ENCODE data around the gene TMEM208.

The TMEM208 gene

DNA sequence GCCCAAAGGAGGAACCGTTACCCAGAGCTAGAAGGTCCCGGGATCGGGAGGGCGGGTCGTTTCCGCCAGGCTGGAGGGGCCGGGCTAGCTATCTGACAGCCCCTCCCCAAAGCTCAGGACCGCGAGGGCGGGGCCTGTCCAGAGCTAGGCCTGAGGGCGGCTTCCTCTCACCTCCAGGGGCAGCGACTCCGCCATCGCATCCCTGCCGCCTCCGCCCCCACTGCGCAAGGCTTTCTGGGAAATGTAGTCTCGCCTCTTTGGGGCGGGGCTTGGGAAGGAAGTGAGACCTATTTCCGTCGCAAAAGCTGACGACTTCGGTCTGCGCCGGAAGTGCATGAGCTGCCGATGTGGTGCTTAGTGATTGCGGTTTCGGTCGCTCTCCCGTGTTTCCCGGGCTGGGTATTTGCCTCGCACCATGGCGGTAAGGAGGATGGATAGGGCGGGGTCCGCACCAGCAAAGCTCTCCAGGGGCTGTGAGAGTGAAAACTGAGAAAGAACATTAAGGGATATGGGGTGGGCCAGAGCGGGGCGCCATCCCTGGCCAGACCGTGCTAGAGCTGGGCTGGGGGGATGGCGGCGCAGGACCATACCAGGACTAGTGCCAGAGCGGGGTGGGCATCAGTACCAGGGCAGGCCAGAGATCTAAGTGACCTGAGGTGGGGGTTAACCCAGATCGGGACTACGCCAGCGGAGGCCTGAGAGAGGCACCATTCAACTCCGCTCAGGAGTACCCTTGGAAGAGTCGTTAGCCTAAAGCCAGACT lies at the start of gene TMEM208:
Gene TMEM208 (plus strand): TSS at position 327 of the 763 bp plus-strand sequence. CDS start 89 bp downstream, at position 416.
- DNase-seq (ENCODE audit: low read depth) = peak; percentile 100
- no peak; the same call in 1 of the 2 replicates for TF ChIP-seq MYC (IDR thresholded peaks at IDR 0.05; ENCODE audit: low read depth, low read length)
- TF ChIP-seq POLR2A (IDR thresholded peaks at IDR 0.05; ENCODE audit: extremely low read depth, insufficient read length) = peak; percentile 76
- TF ChIP-seq, protein P1, sequence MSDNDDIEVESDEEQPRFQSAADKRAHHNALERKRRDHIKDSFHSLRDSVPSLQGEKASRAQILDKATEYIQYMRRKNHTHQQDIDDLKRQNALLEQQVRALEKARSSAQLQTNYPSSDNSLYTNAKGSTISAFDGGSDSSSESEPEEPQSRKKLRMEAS (IDR thresholded peaks at IDR 0.05; ENCODE audit: low read depth, low read length) = no peak
- TF ChIP-seq, protein P2, sequence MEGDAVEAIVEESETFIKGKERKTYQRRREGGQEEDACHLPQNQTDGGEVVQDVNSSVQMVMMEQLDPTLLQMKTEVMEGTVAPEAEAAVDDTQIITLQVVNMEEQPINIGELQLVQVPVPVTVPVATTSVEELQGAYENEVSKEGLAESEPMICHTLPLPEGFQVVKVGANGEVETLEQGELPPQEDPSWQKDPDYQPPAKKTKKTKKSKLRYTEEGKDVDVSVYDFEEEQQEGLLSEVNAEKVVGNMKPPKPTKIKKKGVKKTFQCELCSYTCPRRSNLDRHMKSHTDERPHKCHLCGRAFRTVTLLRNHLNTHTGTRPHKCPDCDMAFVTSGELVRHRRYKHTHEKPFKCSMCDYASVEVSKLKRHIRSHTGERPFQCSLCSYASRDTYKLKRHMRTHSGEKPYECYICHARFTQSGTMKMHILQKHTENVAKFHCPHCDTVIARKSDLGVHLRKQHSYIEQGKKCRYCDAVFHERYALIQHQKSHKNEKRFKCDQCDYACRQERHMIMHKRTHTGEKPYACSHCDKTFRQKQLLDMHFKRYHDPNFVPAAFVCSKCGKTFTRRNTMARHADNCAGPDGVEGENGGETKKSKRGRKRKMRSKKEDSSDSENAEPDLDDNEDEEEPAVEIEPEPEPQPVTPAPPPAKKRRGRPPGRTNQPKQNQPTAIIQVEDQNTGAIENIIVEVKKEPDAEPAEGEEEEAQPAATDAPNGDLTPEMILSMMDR (IDR thresholded peaks at IDR 0.05; ENCODE audit: low read depth, low read length) = peak; percentile 10
- H3K4me3 ChIP-seq (ENCODE audit: low read depth, low read length) = peak within 1 kb of the TSS; percentile 81

DNA sequence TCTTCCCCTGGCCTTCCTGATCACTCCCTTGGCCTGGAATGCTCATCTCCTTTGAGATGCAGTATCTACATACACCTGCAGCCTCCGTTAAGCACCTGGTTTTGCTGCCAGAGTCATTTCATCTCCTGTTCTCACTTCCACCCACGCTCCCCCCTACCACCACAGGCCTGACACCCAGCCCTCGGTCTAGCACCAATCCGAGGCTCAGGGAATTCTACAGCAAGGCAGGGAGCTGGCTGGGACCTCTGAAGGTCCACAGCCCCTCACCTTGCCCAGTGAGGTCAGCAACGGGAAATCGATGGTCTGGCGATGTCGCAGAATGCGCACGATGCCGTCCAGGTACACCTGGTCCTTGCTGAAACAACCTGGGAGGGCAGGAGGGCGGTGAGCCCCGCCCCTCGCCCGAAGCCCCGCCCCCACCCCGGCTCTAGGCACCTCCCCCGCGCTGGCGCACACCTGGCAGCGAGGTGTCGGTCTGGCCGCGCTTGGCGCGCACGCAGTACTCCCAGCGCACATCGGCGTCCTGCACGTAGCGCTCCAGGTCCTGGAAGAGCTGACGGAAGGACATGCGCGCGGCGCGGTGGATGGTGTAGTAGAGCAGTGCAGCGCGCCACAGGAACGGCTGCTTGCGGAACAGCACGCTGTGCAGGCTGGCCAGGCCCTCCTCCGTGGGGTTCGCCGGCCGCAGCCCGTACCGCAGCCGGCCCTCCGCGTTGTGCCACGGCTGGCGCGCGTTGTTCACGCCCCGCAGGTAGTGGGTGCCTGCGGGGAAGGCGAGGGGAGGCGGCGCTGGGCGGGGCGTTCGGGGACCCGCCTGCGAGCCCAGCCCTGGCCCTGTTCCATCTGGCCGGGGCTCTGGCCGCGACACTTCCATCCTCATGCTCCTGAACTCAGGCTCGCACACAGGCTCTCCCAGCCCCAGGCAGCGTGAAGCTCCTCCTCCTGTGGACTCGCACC lies 48.9 kb upstream of the TMEM208 start:
- peak; percentile 43 for DNase-seq (ENCODE audit: low read depth)
- H3K4me3 ChIP-seq (ENCODE audit: low read depth, low read length) = no peak overlapping the region
- TF ChIP-seq POLR2A (IDR thresholded peaks at IDR 0.05; ENCODE audit: extremely low read depth, insufficient read length) (no peak), MYC (IDR thresholded peaks at IDR 0.05; ENCODE audit: low read depth, low read length) (no peak)
- TF ChIP-seq, protein P2 (IDR thresholded peaks at IDR 0.05; ENCODE audit: low read depth, low read length) = no peak
- TF ChIP-seq, protein P1 (IDR thresholded peaks at IDR 0.05; ENCODE audit: low read depth, low read length) = no peak

DNA sequence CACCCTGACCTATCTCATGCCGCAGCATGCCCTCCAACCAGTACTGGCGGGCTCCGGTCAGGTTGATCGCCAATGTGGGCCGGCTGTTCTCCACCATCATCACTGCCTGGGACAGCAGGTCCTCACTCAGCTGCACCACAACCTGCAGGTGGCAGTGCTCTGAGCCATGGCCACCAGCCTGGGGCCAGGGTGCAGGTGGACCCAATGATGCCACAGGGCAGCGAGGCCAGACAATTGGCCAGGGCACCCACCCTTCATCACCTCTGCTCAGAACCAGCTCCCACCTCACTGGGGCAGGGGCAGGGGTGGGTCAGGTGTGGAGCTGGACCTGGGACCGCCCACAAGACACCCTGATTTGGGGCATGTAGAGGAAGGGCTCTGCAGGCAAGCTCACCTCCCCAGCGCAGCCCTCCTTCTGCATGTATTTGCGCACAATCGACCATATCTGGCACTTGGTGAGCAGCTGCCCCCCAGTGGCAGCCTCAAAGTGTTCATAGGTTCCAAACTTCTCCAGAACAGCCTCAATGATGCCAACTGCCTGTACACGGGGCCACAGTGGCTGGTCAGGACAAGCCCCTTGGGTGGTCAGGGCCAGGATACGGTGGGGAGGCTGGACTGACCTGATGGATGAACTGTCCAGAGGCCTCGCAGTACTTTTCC lies 47.4 kb upstream of the TMEM208 start:
- DNase-seq (ENCODE audit: low read depth) = peak; percentile 66
- no peak for TF ChIP-seq POLR2A (IDR thresholded peaks at IDR 0.05; ENCODE audit: extremely low read depth, insufficient read length)
- TF ChIP-seq, protein P2 (IDR thresholded peaks at IDR 0.05; ENCODE audit: low read depth, low read length) = peak; percentile 61
- no peak for TF ChIP-seq MYC (IDR thresholded peaks at IDR 0.05; ENCODE audit: low read depth, low read length)
- H3K4me3 ChIP-seq (ENCODE audit: low read depth, low read length) = no peak overlapping the region

DNA sequence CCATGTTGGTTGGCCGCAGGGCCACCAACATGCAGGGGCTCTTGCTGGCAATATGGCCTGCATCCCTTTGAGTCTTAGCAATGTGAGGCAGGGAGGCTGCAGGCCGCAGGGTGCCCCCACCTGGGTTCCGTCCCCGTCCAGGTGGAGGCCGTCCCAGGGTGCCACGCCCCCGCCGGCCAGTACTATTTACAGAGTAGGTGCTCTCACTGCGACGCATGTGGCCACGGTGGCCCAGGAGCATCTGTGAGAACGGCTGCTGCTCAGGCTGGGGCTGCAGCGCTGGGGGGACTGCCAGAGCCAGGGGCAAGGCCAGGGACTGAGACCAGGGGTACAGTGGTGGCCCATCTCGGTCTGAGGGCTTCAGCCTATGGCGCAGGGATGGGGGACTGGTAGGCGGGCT lies 46.8 kb upstream of the TMEM208 start:
- TF ChIP-seq, protein P1 (IDR thresholded peaks at IDR 0.05; ENCODE audit: low read depth, low read length) = no peak
- TF ChIP-seq POLR2A (IDR thresholded peaks at IDR 0.05; ENCODE audit: extremely low read depth, insufficient read length) = no peak
- no peak for DNase-seq (ENCODE audit: low read depth)
- H3K4me3 ChIP-seq (ENCODE audit: low read depth, low read length) = no peak overlapping the region

DNA sequence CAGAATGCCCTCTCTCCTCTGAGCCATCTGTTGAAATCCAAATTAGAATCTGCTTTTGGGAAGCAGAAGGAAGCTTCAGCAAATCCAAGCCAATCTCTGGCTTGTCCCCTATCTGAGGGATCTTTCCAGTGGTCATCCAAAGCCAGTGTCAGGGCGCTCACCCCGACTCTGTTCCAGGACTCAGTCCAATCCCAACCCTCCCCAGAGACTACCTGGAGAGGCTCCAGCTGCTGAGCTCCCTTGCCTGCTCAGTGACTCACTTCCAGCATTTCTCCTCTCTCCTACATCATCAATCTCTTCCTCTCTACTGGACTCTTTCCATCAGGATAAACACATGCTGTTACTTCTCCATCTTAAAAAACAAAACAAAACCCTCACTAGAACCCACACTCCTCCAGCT lies 45.6 kb upstream of the TMEM208 start:
- no peak for DNase-seq (ENCODE audit: low read depth)
- TF ChIP-seq, protein P1 (IDR thresholded peaks at IDR 0.05; ENCODE audit: low read depth, low read length) = no peak
- TF ChIP-seq, protein P2 (IDR thresholded peaks at IDR 0.05; ENCODE audit: low read depth, low read length) = no peak
- TF ChIP-seq MYC (IDR thresholded peaks at IDR 0.05; ENCODE audit: low read depth, low read length) = no peak
- TF ChIP-seq POLR2A (IDR thresholded peaks at IDR 0.05; ENCODE audit: extremely low read depth, insufficient read length) = no peak
- H3K4me3 ChIP-seq (ENCODE audit: low read depth, low read length) = no peak overlapping the region
